ENCODE results near the gene POLR1C.

DNA sequence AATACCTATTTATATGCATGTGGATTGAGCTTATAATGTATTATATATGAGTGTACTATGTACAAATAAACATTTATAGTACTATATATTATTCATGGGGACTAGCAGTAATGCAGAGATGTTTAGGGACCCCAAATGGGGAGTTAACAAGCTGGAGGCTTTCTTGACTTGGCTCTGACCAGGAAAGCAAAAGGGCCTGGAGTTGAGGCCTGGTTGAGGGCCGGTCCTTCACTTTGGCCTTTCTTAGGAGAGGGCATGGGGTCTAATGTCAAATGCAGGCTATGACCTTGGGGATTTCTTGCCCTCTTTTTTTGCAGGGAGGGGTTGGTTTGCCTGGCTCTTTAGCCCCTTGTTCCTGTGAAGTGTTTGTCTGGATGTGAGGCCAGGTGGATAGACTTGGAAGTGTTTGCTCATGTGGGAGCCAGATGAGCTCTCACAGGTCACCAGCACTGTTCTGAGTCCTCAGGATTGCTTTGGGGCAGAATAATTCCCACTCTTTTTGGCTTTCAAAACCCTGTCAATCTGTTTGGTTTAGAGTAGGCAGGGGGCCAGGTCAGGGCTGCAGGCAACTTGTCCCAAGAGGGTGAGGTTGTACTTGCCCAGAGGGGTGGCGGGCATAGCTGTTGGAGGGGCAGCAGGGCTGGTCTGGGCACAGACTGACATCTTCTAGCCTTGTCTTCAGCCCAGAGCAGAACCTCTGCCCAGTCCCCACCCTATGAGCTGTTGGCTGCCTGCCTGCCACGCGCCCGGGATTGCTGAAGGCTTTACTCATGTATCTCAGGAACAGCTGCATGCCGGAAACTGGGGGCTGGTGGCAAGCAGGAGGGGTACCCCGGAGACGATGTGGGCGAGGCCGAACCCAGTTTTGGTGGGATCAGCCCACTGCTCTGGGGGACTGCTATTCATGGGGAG, 24.9 kb upstream of the POLR1C start:
- no peak; the same call in 1 of the 2 replicates for TF ChIP-seq MAX (IDR thresholded peaks at IDR 0.05)
- no peak for TF ChIP-seq POLR2AphosphoS5 (IDR thresholded peaks at IDR 0.05; ENCODE audit: low read depth, low read length)
- no peak for TF ChIP-seq CEBPB (IDR thresholded peaks at IDR 0.05; ENCODE audit: low read depth)
- no peak for TF ChIP-seq POLR2A (IDR thresholded peaks at IDR 0.05; ENCODE audit: borderline replicate concordance, extremely low read depth, insufficient read depth, insufficient read length)
- TF ChIP-seq, protein P1, sequence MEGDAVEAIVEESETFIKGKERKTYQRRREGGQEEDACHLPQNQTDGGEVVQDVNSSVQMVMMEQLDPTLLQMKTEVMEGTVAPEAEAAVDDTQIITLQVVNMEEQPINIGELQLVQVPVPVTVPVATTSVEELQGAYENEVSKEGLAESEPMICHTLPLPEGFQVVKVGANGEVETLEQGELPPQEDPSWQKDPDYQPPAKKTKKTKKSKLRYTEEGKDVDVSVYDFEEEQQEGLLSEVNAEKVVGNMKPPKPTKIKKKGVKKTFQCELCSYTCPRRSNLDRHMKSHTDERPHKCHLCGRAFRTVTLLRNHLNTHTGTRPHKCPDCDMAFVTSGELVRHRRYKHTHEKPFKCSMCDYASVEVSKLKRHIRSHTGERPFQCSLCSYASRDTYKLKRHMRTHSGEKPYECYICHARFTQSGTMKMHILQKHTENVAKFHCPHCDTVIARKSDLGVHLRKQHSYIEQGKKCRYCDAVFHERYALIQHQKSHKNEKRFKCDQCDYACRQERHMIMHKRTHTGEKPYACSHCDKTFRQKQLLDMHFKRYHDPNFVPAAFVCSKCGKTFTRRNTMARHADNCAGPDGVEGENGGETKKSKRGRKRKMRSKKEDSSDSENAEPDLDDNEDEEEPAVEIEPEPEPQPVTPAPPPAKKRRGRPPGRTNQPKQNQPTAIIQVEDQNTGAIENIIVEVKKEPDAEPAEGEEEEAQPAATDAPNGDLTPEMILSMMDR (IDR thresholded peaks at IDR 0.05 in 2 of 3, conservative IDR thresholded peaks at IDR 0.05 in 1 of 3; ENCODE audit: borderline replicate concordance in 1 of 3, insufficient read depth in 1 of 3, low read depth in 2 of 3, low read length in 2 of 3): no peak
- TF ChIP-seq YY1 (IDR thresholded peaks at IDR 0.05; ENCODE audit: extremely low read depth, insufficient replicate concordance, low read depth, low read length): no peak
- TF ChIP-seq ZFX (IDR thresholded peaks at IDR 0.05): no peak
- TF ChIP-seq, protein P2, sequence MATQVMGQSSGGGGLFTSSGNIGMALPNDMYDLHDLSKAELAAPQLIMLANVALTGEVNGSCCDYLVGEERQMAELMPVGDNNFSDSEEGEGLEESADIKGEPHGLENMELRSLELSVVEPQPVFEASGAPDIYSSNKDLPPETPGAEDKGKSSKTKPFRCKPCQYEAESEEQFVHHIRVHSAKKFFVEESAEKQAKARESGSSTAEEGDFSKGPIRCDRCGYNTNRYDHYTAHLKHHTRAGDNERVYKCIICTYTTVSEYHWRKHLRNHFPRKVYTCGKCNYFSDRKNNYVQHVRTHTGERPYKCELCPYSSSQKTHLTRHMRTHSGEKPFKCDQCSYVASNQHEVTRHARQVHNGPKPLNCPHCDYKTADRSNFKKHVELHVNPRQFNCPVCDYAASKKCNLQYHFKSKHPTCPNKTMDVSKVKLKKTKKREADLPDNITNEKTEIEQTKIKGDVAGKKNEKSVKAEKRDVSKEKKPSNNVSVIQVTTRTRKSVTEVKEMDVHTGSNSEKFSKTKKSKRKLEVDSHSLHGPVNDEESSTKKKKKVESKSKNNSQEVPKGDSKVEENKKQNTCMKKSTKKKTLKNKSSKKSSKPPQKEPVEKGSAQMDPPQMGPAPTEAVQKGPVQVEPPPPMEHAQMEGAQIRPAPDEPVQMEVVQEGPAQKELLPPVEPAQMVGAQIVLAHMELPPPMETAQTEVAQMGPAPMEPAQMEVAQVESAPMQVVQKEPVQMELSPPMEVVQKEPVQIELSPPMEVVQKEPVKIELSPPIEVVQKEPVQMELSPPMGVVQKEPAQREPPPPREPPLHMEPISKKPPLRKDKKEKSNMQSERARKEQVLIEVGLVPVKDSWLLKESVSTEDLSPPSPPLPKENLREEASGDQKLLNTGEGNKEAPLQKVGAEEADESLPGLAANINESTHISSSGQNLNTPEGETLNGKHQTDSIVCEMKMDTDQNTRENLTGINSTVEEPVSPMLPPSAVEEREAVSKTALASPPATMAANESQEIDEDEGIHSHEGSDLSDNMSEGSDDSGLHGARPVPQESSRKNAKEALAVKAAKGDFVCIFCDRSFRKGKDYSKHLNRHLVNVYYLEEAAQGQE (IDR thresholded peaks at IDR 0.05; ENCODE audit: low read depth): no peak
- no peak for TF ChIP-seq SRF (IDR thresholded peaks at IDR 0.05; ENCODE audit: low read depth)
- no peak for TF ChIP-seq SIN3A (IDR thresholded peaks at IDR 0.05; ENCODE audit: low read depth)
- TF ChIP-seq EZH2 (IDR thresholded peaks at IDR 0.05): no peak
- TF ChIP-seq ZNF274 (IDR thresholded peaks at IDR 0.05; ENCODE audit: low read depth, low read length): no peak
- TF ChIP-seq SP1 (IDR thresholded peaks at IDR 0.05; ENCODE audit: low read depth): no peak
- TF ChIP-seq, protein P3, sequence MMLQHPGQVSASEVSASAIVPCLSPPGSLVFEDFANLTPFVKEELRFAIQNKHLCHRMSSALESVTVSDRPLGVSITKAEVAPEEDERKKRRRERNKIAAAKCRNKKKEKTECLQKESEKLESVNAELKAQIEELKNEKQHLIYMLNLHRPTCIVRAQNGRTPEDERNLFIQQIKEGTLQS (IDR thresholded peaks at IDR 0.05): no peak

Data from HCT116 (cell line).